ENCODE results near the gene CHD2.

CHD2 gene

DNA sequence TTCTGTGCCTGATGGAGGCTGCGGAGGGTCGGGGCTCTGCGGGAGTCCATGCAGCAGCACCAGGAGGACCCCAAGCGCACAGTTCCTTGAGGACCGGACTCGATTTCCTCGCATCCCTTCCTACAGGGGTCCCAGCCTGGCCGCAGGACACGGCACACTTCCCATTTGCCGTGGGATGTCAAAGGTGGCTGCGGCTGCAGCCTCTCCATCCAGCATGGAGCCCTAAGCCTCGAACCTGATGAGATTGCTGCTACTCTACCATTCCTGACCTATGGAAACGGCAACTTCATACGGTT lies 148.2 kb downstream of the CHD2 start:
- Histone ChIP-seq H3K9me3 (ENCODE audit: control insufficient read depth, insufficient read depth, low read length) (no peaks in the 10 kb centered on the region), H3K27ac (ENCODE audit: low read depth, low read length) (no peak overlapping the region), H3K4me1 (ENCODE audit: control insufficient read depth, low read length) (peaks cover 5% of the 10 kb centered on the region; the same call in 1 of the 2 replicates), H3K79me2 (ENCODE audit: control insufficient read depth, low read length) (no peaks in the 10 kb centered on the region), H3K4me2 (ENCODE audit: low read length) (no peak overlapping the region), H3K9me2 (replicated peaks; ENCODE audit: control insufficient read depth, low read length) (no peaks in the 10 kb centered on the region), H3K4me3 (ENCODE audit: low read length) (no peak overlapping the region), H3K36me3 (ENCODE audit: control insufficient read depth, low read length) (no peaks in the 10 kb centered on the region), H3F3A (ENCODE audit: control insufficient read depth, insufficient read depth) (no peaks in the 10 kb centered on the region), H3K27me3 (ENCODE audit: control insufficient read depth, low read length) (no peaks in the 10 kb centered on the region), H4K20me1 (ENCODE audit: control insufficient read depth, insufficient read depth, low read depth, low read length) (no peaks in the 10 kb centered on the region)
- TF ChIP-seq EZH2phosphoT487 (IDR thresholded peaks at IDR 0.05; ENCODE audit: borderline replicate concordance, low read length): no peak
- TF ChIP-seq, protein P1, sequence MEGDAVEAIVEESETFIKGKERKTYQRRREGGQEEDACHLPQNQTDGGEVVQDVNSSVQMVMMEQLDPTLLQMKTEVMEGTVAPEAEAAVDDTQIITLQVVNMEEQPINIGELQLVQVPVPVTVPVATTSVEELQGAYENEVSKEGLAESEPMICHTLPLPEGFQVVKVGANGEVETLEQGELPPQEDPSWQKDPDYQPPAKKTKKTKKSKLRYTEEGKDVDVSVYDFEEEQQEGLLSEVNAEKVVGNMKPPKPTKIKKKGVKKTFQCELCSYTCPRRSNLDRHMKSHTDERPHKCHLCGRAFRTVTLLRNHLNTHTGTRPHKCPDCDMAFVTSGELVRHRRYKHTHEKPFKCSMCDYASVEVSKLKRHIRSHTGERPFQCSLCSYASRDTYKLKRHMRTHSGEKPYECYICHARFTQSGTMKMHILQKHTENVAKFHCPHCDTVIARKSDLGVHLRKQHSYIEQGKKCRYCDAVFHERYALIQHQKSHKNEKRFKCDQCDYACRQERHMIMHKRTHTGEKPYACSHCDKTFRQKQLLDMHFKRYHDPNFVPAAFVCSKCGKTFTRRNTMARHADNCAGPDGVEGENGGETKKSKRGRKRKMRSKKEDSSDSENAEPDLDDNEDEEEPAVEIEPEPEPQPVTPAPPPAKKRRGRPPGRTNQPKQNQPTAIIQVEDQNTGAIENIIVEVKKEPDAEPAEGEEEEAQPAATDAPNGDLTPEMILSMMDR (IDR thresholded peaks at IDR 0.05; ENCODE audit: low read depth, low read length, poor library complexity, severe bottlenecking): no peak

DNA sequence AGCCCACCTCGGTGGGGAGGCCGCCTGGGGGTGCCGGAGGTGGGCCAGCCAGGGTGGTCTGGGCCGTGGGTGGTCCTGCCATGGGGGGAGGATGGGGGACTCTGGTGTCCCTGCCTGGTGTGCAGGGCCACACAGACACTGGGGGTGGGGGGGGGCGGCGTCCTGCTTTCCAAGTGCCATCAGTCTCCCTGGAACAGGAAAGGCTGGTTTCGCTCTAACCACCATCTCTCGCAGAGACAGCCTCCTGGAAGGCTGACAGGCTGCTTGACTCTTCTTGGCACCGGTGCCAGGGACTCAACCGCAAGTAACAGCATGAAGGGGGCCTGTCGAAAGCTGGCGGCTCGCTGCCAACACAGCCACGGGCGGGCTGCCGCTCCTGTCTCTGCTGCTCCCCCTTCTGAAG lies 148.6 kb downstream of the CHD2 start:
- no peaks in the 10 kb centered on the region for H3K27me3 ChIP-seq (ENCODE audit: control insufficient read depth, low read length)
- H3K4me3 ChIP-seq (ENCODE audit: low read length): no peak overlapping the region
- H3K36me3 ChIP-seq (ENCODE audit: control insufficient read depth, low read length): no peaks in the 10 kb centered on the region
- no peaks in the 10 kb centered on the region for H4K20me1 ChIP-seq (ENCODE audit: control insufficient read depth, insufficient read depth, low read depth, low read length)
- H3F3A ChIP-seq (ENCODE audit: control insufficient read depth, insufficient read depth): no peaks in the 10 kb centered on the region
- H3K4me1 ChIP-seq (ENCODE audit: control insufficient read depth, low read length): peaks cover 5% of the 10 kb centered on the region; the same call in 1 of the 2 replicates
- no peaks in the 10 kb centered on the region for H3K79me2 ChIP-seq (ENCODE audit: control insufficient read depth, low read length)
- H3K9me3 ChIP-seq (ENCODE audit: control insufficient read depth, insufficient read depth, low read length): no peaks in the 10 kb centered on the region
- no peak overlapping the region for H3K27ac ChIP-seq (ENCODE audit: low read depth, low read length)
- no peak overlapping the region for H3K4me2 ChIP-seq (ENCODE audit: low read length)
- H3K9me2 ChIP-seq (replicated peaks; ENCODE audit: control insufficient read depth, low read length): no peaks in the 10 kb centered on the region
- TF ChIP-seq EZH2phosphoT487 (IDR thresholded peaks at IDR 0.05; ENCODE audit: borderline replicate concordance, low read length): no peak
- TF ChIP-seq, protein P1 (IDR thresholded peaks at IDR 0.05; ENCODE audit: low read depth, low read length, poor library complexity, severe bottlenecking): no peak

DNA sequence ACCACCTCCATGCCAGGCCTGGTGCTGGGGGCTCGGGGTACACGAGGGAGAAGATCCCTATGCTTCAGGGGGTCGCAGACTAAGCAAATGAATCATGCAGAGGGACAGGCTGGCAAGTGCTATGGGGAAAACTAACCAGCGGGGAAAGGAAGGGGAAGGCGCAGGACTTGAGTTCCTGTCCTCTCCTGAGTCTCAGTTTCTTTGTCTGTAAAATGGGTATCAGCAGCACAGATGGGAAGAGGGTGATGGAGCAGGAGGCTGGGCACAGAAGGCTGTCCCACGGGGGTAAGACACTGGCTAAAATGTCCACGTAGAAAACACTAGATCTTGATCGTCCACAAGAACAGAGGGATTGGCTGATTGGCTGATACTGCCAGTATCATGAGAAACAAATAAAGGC lies 149.1 kb downstream of the CHD2 start:
- Histone ChIP-seq H3K4me2 (ENCODE audit: low read length) (no peak overlapping the region), H3K9me3 (ENCODE audit: control insufficient read depth, insufficient read depth, low read length) (no peaks in the 10 kb centered on the region), H3K79me2 (ENCODE audit: control insufficient read depth, low read length) (no peaks in the 10 kb centered on the region), H3K9me2 (replicated peaks; ENCODE audit: control insufficient read depth, low read length) (no peaks in the 10 kb centered on the region), H3K36me3 (ENCODE audit: control insufficient read depth, low read length) (no peaks in the 10 kb centered on the region), H3K4me3 (ENCODE audit: low read length) (no peak overlapping the region), H4K20me1 (ENCODE audit: control insufficient read depth, insufficient read depth, low read depth, low read length) (no peaks in the 10 kb centered on the region), H3K4me1 (ENCODE audit: control insufficient read depth, low read length) (peaks cover 5% of the 10 kb centered on the region; the same call in 1 of the 2 replicates), H3K27ac (ENCODE audit: low read depth, low read length) (no peak overlapping the region), H3F3A (ENCODE audit: control insufficient read depth, insufficient read depth) (no peaks in the 10 kb centered on the region), H3K27me3 (ENCODE audit: control insufficient read depth, low read length) (no peaks in the 10 kb centered on the region)
- TF ChIP-seq EZH2phosphoT487 (IDR thresholded peaks at IDR 0.05; ENCODE audit: borderline replicate concordance, low read length): no peak
- TF ChIP-seq, protein P1 (IDR thresholded peaks at IDR 0.05; ENCODE audit: low read depth, low read length, poor library complexity, severe bottlenecking): no peak
